Measurements from ENCODE around the gene MLLT6. TPM values are rescaled to one million over a fixed set of nuclear protein-coding genes. Genes with fewer than 3 reads are reported as not detected.

Gene MLLT6
- total and polyA plus RNA-seq, 2 of the 13 experiments (the other 11 are each of a cell fraction or from before 2014, with no cell fraction given) = 50.7 to 69.5 TPM

GRCh38 chr17:38748892-38749222 is 43.8 kb downstream of the MLLT6 start (continued):
- TF ChIP-seq ONECUT2 (CRISPR knock-in tag; IDR thresholded peaks at IDR 0.05) (no peak), TP53 (CRISPR knock-in tag; conservative IDR thresholded peaks at IDR 0.05) (no peak), KAT2B (IDR thresholded peaks at IDR 0.05; ENCODE audit: borderline replicate concordance, low read depth, low read length) (no peak), GATA4 (IDR thresholded peaks at IDR 0.05; ENCODE audit: borderline replicate concordance, low read depth) (no peak), RFX1 (IDR thresholded peaks at IDR 0.05) (no peak), NBN (conservative IDR thresholded peaks at IDR 0.05) (no peak), GLMP (CRISPR knock-in tag; IDR thresholded peaks at IDR 0.05; ENCODE audit: borderline replicate concordance) (no peak), MED1 (CRISPR knock-in tag; IDR thresholded peaks at IDR 0.05) (no peak), AHDC1 (CRISPR knock-in tag; IDR thresholded peaks at IDR 0.05; ENCODE audit: borderline replicate concordance) (no peak), ZNF704 (CRISPR knock-in tag; IDR thresholded peaks at IDR 0.05; ENCODE audit: borderline replicate concordance) (no peak), RAD51 (IDR thresholded peaks at IDR 0.05; ENCODE audit: borderline replicate concordance) (no peak), ZNF441 (CRISPR knock-in tag; IDR thresholded peaks at IDR 0.05; ENCODE audit: borderline replicate concordance) (no peak), PHF8 (CRISPR knock-in tag; IDR thresholded peaks at IDR 0.05) (no peak), NCOA1 (CRISPR knock-in tag; IDR thresholded peaks at IDR 0.05) (no peak), KIAA2018 (CRISPR knock-in tag; IDR thresholded peaks at IDR 0.05; ENCODE audit: borderline replicate concordance) (no peak), PAWR (CRISPR knock-in tag; IDR thresholded peaks at IDR 0.05; ENCODE audit: borderline replicate concordance) (no peak)

Measured in HepG2 (cell line).